HEK293 (cell line): ENCODE measurements around the gene ME2.

ENCODE experiments used
- CTCF ChIA-PET: fragments of 350-600 bp; formaldehyde crosslinking; extraction: SDS; loops from one replicate; lab custom pipeline; 2021; ENCODE audit warnings: antibody characterized with exemption; lab: Yijun Ruan, JAX
- POLR2A ChIA-PET: fragments of 300-600 bp; formaldehyde crosslinking; extraction: SDS; loops from one replicate; lab custom pipeline; 2020; ENCODE audit warnings: antibody characterized with exemption, inconsistent platforms; lab: Yijun Ruan, JAX
- H3K27ac ChIP-seq: fragments of 200-500 bp; sonication (Bioruptor generic); 2 replicates; pipeline ENCODE4 v1.5.1; 2014; ENCODE audit warnings: low read depth, low read length, control low read depth, inconsistent platforms; ENCODE audit errors: extremely low read depth
- H3K36me3 ChIP-seq, 2 experiments: fragments of 200-500 bp in 1 of 2; sonication (Bioruptor generic) in 1 of 2; 1 replicate in 1 of 2; 2 replicates in 1 of 2; pipeline ENCODE4 v1.5.1; 2014 to 2017; ENCODE audit warnings: inconsistent platforms in 2 of 2, low read length in 2 of 2; ENCODE audit not compliant: control insufficient read depth in 2 of 2, insufficient read depth in 1 of 2
- H3K4me1 ChIP-seq: fragments of 200-500 bp; sonication (Bioruptor generic); 2 replicates; pipeline ENCODE4 v1.5.1; 2014; ENCODE audit warnings: mild to moderate bottlenecking, low read length, inconsistent platforms; ENCODE audit not compliant: control insufficient read depth, insufficient read depth
- H3K4me3 ChIP-seq: 2 replicates; pipeline ENCODE4 v1.5.1; 2011; ENCODE audit warnings: low read depth, mild to moderate bottlenecking, control low read depth, low read length, moderate library complexity
- H3K9me3 ChIP-seq: fragments of 200-500 bp; sonication (Bioruptor generic); 2 replicates; pipeline ENCODE4 v1.5.1; 2014; ENCODE audit warnings: low read depth, low read length, inconsistent platforms; ENCODE audit not compliant: control insufficient read depth, insufficient read depth
- SP3 ChIP-seq: fragments of 450-650 bp; formaldehyde crosslinking; IDR thresholded peaks from 2 replicates; pipeline ENCODE4 v1.5.1; 2016; ENCODE audit warnings: missing biosample characterization, missing genetic modification characterization
- SP7 ChIP-seq: fragments of 450-650 bp; formaldehyde crosslinking; IDR thresholded peaks from 2 replicates; pipeline ENCODE4 v1.5.1; 2016; ENCODE audit warnings: missing biosample characterization, missing genetic modification characterization
- ZBTB8A ChIP-seq: fragments of 450-650 bp; formaldehyde crosslinking; IDR thresholded peaks from 2 replicates; pipeline ENCODE4 v1.5.1; 2016; ENCODE audit warnings: missing biosample characterization, missing genetic modification characterization
- ZFHX2 ChIP-seq: fragments of 450-650 bp; formaldehyde crosslinking; conservative IDR thresholded peaks from 2 replicates; pipeline ENCODE4 v1.5.1; 2016; ENCODE audit warnings: missing biosample characterization, missing genetic modification characterization
- ZNF140 ChIP-seq: fragments of 450-650 bp; formaldehyde crosslinking; IDR thresholded peaks from 2 replicates; pipeline ENCODE4 v1.5.1; 2016; ENCODE audit warnings: missing biosample characterization, missing genetic modification characterization
- ZNF169 ChIP-seq: fragments of 450-650 bp; formaldehyde crosslinking; IDR thresholded peaks from 2 replicates; pipeline ENCODE4 v1.5.1; 2016; ENCODE audit warnings: missing biosample characterization, missing genetic modification characterization
- ZNF202 ChIP-seq: fragments of 450-650 bp; formaldehyde crosslinking; IDR thresholded peaks from 2 replicates; pipeline ENCODE4 v1.5.1; 2016; ENCODE audit warnings: missing biosample characterization, missing genetic modification characterization, borderline replicate concordance
- ZNF266 ChIP-seq: fragments of 450-650 bp; formaldehyde crosslinking; IDR thresholded peaks from 2 replicates; pipeline ENCODE4 v1.5.1; 2016; ENCODE audit warnings: missing biosample characterization, missing genetic modification characterization, low read depth
- ZNF366 ChIP-seq: fragments of 450-650 bp; formaldehyde crosslinking; conservative IDR thresholded peaks from 2 replicates; pipeline ENCODE4 v1.5.1; 2016; ENCODE audit warnings: missing biosample characterization, missing genetic modification characterization
- ZNF391 ChIP-seq: fragments of 450-650 bp; formaldehyde crosslinking; IDR thresholded peaks from 2 replicates; pipeline ENCODE4 v1.5.1; 2016; ENCODE audit warnings: low read depth, missing biosample characterization, missing genetic modification characterization, borderline replicate concordance
- ZNF501 ChIP-seq: fragments of 450-650 bp; formaldehyde crosslinking; IDR thresholded peaks from 2 replicates; pipeline ENCODE4 v1.5.1; 2016; ENCODE audit warnings: missing biosample characterization, missing genetic modification characterization
- ZNF549 ChIP-seq: fragments of 450-650 bp; IDR thresholded peaks from 2 replicates; pipeline ENCODE4 v1.5.1; 2018; ENCODE audit warnings: missing biosample characterization, missing genetic modification characterization, mild to moderate bottlenecking, inconsistent platforms, moderate library complexity
- ZNF560 ChIP-seq: fragments of 450-650 bp; formaldehyde crosslinking; IDR thresholded peaks from 2 replicates; pipeline ENCODE4 v1.5.1; 2017; ENCODE audit warnings: missing biosample characterization, missing genetic modification characterization, borderline replicate concordance
- ZNF571 ChIP-seq: fragments of 450-650 bp; formaldehyde crosslinking; IDR thresholded peaks from 2 replicates; pipeline ENCODE4 v1.5.0; 2017; ENCODE audit warnings: missing biosample characterization, missing genetic modification characterization
- ZNF660 ChIP-seq: fragments of 450-650 bp; IDR thresholded peaks from 2 replicates; pipeline ENCODE4 v1.5.1; 2018; ENCODE audit warnings: missing biosample characterization, mild to moderate bottlenecking, missing genetic modification characterization
- ZNF791 ChIP-seq: fragments of 450-650 bp; formaldehyde crosslinking; IDR thresholded peaks from 2 replicates; pipeline ENCODE4 v1.5.1; 2016; ENCODE audit warnings: missing biosample characterization, missing genetic modification characterization
- TF ChIP-seq, protein P1 (sequence below): fragments of 450-650 bp; formaldehyde crosslinking; IDR thresholded peaks from 2 replicates; pipeline ENCODE4 v1.5.1; 2016; ENCODE audit warnings: missing biosample characterization, missing genetic modification characterization
- TF ChIP-seq, protein P2 (sequence below): fragments of 450-650 bp; IDR thresholded peaks from 2 replicates; pipeline ENCODE4 v1.5.1; 2018; ENCODE audit warnings: missing biosample characterization, mild to moderate bottlenecking, missing genetic modification characterization
- TF ChIP-seq, protein P3 (sequence below): fragments of 450-650 bp; formaldehyde crosslinking; IDR thresholded peaks from 2 replicates; pipeline ENCODE4 v1.5.1; 2016; ENCODE audit warnings: missing biosample characterization, missing genetic modification characterization
- TF ChIP-seq, protein P4 (sequence below): fragments of 450-650 bp; formaldehyde crosslinking; IDR thresholded peaks from 2 replicates; pipeline ENCODE4 v1.5.1; 2016; ENCODE audit warnings: missing biosample characterization, missing genetic modification characterization
- TF ChIP-seq, protein P5 (sequence below): fragments of 450-650 bp; formaldehyde crosslinking; IDR thresholded peaks from 2 replicates; pipeline ENCODE4 v1.5.1; 2016; ENCODE audit warnings: missing biosample characterization, missing genetic modification characterization
- TF ChIP-seq, protein P6 (sequence below): fragments of 450-650 bp; formaldehyde crosslinking; IDR thresholded peaks from 2 replicates; pipeline ENCODE4 v1.5.1; 2016; ENCODE audit warnings: missing biosample characterization, missing genetic modification characterization

The ME2 gene

DNA sequence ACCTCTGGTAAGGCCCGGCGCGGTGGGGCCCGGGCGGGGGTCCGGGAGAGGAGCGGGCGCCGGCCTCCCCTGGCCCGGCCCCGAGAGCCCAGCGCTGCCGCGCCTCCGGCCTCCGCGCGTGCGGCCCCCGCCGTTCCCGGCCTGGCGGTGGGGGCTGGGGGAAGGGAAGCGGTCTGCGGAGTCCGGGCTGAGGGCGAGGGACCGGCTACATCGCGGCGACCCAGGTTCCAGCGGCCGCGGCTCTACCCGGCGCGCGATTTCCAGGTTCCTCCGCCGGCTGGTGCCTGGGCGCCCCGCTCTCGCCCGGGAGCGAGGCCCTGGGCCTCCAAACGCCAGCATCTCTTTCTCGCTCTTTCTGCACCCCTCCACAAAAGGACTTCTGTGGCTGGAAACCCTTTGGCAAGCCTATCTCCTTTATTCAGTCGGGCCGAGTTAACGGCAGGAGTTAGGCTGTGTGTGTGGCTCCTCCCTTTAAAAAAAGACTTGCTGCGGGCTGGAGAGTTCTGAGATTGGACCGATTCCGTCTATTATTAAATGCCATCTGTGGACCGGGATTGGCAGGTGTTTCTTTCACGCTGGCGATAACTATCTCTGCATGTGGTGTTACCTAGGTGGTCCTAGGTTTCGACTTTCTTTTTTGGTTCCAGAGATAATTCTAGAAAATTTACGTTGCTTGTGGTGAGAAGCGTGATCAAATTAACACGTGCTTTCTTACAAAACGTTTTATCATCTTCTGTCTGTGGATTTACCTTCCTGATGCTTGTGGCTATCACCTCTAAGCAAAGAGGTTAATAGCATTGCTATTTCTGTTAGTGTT, 592 bp downstream of the ME2 start (continued):
- TF ChIP-seq, protein P1, sequence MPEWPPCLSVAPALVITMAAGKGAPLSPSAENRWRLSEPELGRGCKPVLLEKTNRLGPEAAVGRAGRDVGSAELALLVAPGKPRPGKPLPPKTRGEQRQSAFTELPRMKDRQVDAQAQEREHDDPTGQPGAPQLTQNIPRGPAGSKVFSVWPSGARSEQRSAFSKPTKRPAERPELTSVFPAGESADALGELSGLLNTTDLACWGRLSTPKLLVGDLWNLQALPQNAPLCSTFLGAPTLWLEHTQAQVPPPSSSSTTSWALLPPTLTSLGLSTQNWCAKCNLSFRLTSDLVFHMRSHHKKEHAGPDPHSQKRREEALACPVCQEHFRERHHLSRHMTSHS (tag by site-specific recombination), result no peak
- TF ChIP-seq ZNF560 (tag by site-specific recombination) (no peak), ZNF169 (no peak), ZNF571 (no peak), ZNF391 (tag by site-specific recombination) (no peak), ZNF266 (tag by site-specific recombination) (no peak), ZNF366 (tag by site-specific recombination) (peak; percentile 67), ZNF660 (tag by site-specific recombination) (peak; percentile 29; the same call in 1 of the 2 replicates), ZFHX2 (no peak), ZNF791 (tag by site-specific recombination) (no peak), ZNF140 (tag by site-specific recombination) (no peak), ZNF202 (tag by site-specific recombination) (no peak), ZBTB8A (tag by site-specific recombination) (peak; percentile 41; the same call in 1 of the 2 replicates), SP3 (tag by site-specific recombination) (0 out of 2 replicates have a peak, but pooled peaks have one; percentile 12)
- TF ChIP-seq, protein P2, sequence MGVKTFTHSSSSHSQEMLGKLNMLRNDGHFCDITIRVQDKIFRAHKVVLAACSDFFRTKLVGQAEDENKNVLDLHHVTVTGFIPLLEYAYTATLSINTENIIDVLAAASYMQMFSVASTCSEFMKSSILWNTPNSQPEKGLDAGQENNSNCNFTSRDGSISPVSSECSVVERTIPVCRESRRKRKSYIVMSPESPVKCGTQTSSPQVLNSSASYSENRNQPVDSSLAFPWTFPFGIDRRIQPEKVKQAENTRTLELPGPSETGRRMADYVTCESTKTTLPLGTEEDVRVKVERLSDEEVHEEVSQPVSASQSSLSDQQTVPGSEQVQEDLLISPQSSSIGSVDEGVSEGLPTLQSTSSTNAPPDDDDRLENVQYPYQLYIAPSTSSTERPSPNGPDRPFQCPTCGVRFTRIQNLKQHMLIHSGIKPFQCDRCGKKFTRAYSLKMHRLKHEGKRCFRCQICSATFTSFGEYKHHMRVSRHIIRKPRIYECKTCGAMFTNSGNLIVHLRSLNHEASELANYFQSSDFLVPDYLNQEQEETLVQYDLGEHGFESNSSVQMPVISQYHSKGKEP, result no peak
- TF ChIP-seq, protein P3, sequence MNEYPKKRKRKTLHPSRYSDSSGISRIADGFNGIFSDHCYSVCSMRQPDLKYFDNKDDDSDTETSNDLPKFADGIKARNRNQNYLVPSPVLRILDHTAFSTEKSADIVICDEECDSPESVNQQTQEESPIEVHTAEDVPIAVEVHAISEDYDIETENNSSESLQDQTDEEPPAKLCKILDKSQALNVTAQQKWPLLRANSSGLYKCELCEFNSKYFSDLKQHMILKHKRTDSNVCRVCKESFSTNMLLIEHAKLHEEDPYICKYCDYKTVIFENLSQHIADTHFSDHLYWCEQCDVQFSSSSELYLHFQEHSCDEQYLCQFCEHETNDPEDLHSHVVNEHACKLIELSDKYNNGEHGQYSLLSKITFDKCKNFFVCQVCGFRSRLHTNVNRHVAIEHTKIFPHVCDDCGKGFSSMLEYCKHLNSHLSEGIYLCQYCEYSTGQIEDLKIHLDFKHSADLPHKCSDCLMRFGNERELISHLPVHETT (tag by site-specific recombination), result no peak
- TF ChIP-seq, protein P4, sequence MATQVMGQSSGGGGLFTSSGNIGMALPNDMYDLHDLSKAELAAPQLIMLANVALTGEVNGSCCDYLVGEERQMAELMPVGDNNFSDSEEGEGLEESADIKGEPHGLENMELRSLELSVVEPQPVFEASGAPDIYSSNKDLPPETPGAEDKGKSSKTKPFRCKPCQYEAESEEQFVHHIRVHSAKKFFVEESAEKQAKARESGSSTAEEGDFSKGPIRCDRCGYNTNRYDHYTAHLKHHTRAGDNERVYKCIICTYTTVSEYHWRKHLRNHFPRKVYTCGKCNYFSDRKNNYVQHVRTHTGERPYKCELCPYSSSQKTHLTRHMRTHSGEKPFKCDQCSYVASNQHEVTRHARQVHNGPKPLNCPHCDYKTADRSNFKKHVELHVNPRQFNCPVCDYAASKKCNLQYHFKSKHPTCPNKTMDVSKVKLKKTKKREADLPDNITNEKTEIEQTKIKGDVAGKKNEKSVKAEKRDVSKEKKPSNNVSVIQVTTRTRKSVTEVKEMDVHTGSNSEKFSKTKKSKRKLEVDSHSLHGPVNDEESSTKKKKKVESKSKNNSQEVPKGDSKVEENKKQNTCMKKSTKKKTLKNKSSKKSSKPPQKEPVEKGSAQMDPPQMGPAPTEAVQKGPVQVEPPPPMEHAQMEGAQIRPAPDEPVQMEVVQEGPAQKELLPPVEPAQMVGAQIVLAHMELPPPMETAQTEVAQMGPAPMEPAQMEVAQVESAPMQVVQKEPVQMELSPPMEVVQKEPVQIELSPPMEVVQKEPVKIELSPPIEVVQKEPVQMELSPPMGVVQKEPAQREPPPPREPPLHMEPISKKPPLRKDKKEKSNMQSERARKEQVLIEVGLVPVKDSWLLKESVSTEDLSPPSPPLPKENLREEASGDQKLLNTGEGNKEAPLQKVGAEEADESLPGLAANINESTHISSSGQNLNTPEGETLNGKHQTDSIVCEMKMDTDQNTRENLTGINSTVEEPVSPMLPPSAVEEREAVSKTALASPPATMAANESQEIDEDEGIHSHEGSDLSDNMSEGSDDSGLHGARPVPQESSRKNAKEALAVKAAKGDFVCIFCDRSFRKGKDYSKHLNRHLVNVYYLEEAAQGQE (tag by site-specific recombination), result no peak
- TF ChIP-seq, protein P5, sequence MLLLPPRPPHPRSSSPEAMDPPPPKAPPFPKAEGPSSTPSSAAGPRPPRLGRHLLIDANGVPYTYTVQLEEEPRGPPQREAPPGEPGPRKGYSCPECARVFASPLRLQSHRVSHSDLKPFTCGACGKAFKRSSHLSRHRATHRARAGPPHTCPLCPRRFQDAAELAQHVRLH (tag by site-specific recombination), result no peak

DNA sequence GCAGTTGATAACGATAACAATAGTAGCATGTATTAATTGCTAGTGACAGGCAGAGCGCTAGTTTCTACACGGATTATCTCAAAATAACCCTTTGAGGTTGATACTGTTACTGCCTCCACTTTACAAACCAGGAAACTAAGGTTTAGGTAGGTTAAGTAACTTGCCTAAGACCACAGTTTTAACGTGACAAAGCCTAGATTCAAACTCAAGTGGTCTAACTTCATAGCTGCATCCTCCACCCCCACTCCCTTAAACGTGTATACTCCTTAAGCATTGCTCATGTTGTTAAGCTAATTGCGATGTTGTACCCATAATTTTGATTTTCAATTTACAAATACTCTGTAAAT, 1.2 kb downstream of the ME2 start:
- Histone ChIP-seq H3K9me3 (no peaks in the 10 kb centered on the region), H3K27ac (peak overlapping the region; percentile 96), H3K36me3 (no peaks in the 10 kb centered on the region; a peak in 1 of 3 replicates), H3K4me1 (peaks cover 15% of the 10 kb centered on the region), H3K4me3 (peak overlapping the region; percentile 58)
- ChIA-PET CTCF (interaction anchor here (0.5 to 1.3 kb wide), 6 partner anchors 16 to 172 kb away, joined by 3 to 6 read pairs (median 3); partner anchors contain the start of gene MRO), POLR2A (interaction anchor here (0.7 to 0.9 kb wide), 2 partner anchors 10 to 88 kb away, joined by 4 read pairs; partner anchors contain the start of gene ELAC1)
- TF ChIP-seq ZNF501 (tag by site-specific recombination) (0 out of 2 replicates have a peak, but pooled peaks have one; percentile 20), SP7 (tag by site-specific recombination) (0 out of 2 replicates have a peak, but pooled peaks have one; percentile 4), ZNF549 (no peak)
- TF ChIP-seq, protein P6, sequence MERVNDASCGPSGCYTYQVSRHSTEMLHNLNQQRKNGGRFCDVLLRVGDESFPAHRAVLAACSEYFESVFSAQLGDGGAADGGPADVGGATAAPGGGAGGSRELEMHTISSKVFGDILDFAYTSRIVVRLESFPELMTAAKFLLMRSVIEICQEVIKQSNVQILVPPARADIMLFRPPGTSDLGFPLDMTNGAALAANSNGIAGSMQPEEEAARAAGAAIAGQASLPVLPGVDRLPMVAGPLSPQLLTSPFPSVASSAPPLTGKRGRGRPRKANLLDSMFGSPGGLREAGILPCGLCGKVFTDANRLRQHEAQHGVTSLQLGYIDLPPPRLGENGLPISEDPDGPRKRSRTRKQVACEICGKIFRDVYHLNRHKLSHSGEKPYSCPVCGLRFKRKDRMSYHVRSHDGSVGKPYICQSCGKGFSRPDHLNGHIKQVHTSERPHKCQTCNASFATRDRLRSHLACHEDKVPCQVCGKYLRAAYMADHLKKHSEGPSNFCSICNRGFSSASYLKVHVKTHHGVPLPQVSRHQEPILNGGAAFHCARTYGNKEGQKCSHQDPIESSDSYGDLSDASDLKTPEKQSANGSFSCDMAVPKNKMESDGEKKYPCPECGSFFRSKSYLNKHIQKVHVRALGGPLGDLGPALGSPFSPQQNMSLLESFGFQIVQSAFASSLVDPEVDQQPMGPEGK (tag by site-specific recombination), result no peak
